CD14-positive monocyte (primary cell): ENCODE measurements around the gene EDEM1. TPM values are rescaled to one million over a fixed set of nuclear protein-coding genes. Genes with fewer than 3 reads are reported as not detected.
A peak's percentile ranks its signal among the peaks of the same experiment; 100 is the strongest.

Experiments used
- DNase-seq, 3 donors: peaks; one replicate each; pipeline ENCODE4 v3.0.0-alpha.2; 2011 to 2022
- H2AFZ ChIP-seq: 2 replicates; pipeline ENCODE4 v1.6.0; 2012; ENCODE audit warnings: mild to moderate bottlenecking, low read depth, low read length, inconsistent platforms; ENCODE audit not compliant: insufficient read depth, poor library complexity, severe bottlenecking
- H3K27ac ChIP-seq, 2 donors: 1 replicate in 1 of 2; 2 replicates in 1 of 2; pipeline ENCODE4 v1.5.1; 2012 to 2013; ENCODE audit warnings: low read length in 2 of 2, control low read depth in 1 of 2, inconsistent platforms in 1 of 2, low read depth in 1 of 2, mild to moderate bottlenecking in 1 of 2
- H3K27me3 ChIP-seq, 2 donors: one replicate each; pipeline versions ENCODE4 v1.6.0 to v1.6.1; 2011 to 2013; ENCODE audit warnings: low read length in 2 of 2; ENCODE audit not compliant: control insufficient read depth in 2 of 2, insufficient read depth in 2 of 2
- H3K36me3 ChIP-seq, 2 donors: replicated peaks in 1 of 2; 1 replicate in 1 of 2; 2 replicates in 1 of 2; pipeline versions ENCODE4 v1.5.1 to v1.6.1; 2012 to 2013; ENCODE audit warnings: low read length in 2 of 2, control low read depth in 1 of 2, inconsistent platforms in 1 of 2, mild to moderate bottlenecking in 1 of 2; ENCODE audit not compliant: insufficient read depth in 2 of 2, control insufficient read depth in 1 of 2
- H3K4me1 ChIP-seq, 2 donors: 1 replicate in 1 of 2; 2 replicates in 1 of 2; pipeline versions ENCODE4 v1.5.1 to v1.6.1; 2012 to 2013; ENCODE audit warnings: low read length in 2 of 2, control low read depth in 1 of 2, inconsistent platforms in 1 of 2, mild to moderate bottlenecking in 1 of 2, moderate library complexity in 1 of 2; ENCODE audit not compliant: insufficient read depth in 2 of 2, control insufficient read depth in 1 of 2
- H3K4me2 ChIP-seq: replicated peaks from 2 replicates; pipeline ENCODE3; 2012; ENCODE audit warnings: low read length, moderate library complexity, mild to moderate bottlenecking; ENCODE audit not compliant: poor library complexity, severe bottlenecking; ENCODE audit errors: extremely low read depth
- H3K4me3 ChIP-seq, 3 experiments: fragments of 200-600 bp in 1 of 3; sonication (generic) in 1 of 3; replicated peaks in 1 of 3; 1 replicate in 2 of 3; 2 replicates in 1 of 3; pipeline ENCODE4 v1.5.1; 2011 to 2013; ENCODE audit warnings: low read length in 3 of 3, mild to moderate bottlenecking in 3 of 3, control low read depth in 2 of 3, low read depth in 2 of 3, inconsistent platforms in 1 of 3, moderate library complexity in 1 of 3
- H3K79me2 ChIP-seq: 2 replicates; pipeline ENCODE4 v1.6.0; 2012; ENCODE audit warnings: mild to moderate bottlenecking, control low read depth, inconsistent platforms, low read length, moderate library complexity; ENCODE audit not compliant: insufficient read depth
- H3K9ac ChIP-seq: 2 replicates; pipeline ENCODE4 v1.6.0; 2017; ENCODE audit warnings: low read length, mild to moderate bottlenecking; ENCODE audit not compliant: insufficient read depth, poor library complexity, severe bottlenecking
- H3K9me3 ChIP-seq, 2 donors: replicated peaks in 1 of 2; 1 replicate in 1 of 2; 2 replicates in 1 of 2; pipeline versions ENCODE4 v1.5.1 to v1.6.1; 2012 to 2013; ENCODE audit warnings: low read length in 2 of 2, control low read depth in 1 of 2; ENCODE audit not compliant: control insufficient read depth in 1 of 2, insufficient read depth in 1 of 2
- H4K20me1 ChIP-seq: 2 replicates; pipeline ENCODE4 v1.6.0; 2012; ENCODE audit warnings: mild to moderate bottlenecking, low read length, control low read depth, moderate library complexity; ENCODE audit not compliant: insufficient read depth
- H3K27ac Mint-ChIP-seq, 7 donors: one replicate each; pipeline ENCODE4 v1.8.0; 2020; ENCODE audit warnings: mild to moderate bottlenecking in 7 of 7, mixed read lengths in 7 of 7, moderate library complexity in 6 of 7, inconsistent platforms in 2 of 7
- H3K27me3 Mint-ChIP-seq, 3 donors: one replicate each; pipeline ENCODE4 v1.8.0; 2021 to 2022; ENCODE audit warnings: low read depth in 3 of 3, mild to moderate bottlenecking in 3 of 3, mixed read lengths in 3 of 3, moderate library complexity in 3 of 3, inconsistent platforms in 1 of 3
- H3K36me3 Mint-ChIP-seq, 2 donors: one replicate each; pipeline ENCODE4 v1.8.0; 2020; ENCODE audit warnings: mixed read lengths in 2 of 2, inconsistent platforms in 1 of 2, mild to moderate bottlenecking in 1 of 2
- H3K4me1 Mint-ChIP-seq: one replicate; pipeline ENCODE4 v1.8.0; 2020; ENCODE audit warnings: mild to moderate bottlenecking, mixed read lengths
- H3K4me3 Mint-ChIP-seq, 2 donors: one replicate each; pipeline ENCODE4 v1.8.0; 2020; ENCODE audit warnings: mild to moderate bottlenecking in 2 of 2, mixed read lengths in 2 of 2, moderate library complexity in 1 of 2
- H3K9me3 Mint-ChIP-seq, 7 donors: one replicate each; pipeline ENCODE4 v1.8.0; 2020 to 2022; ENCODE audit warnings: mixed read lengths in 7 of 7, mild to moderate bottlenecking in 6 of 7, moderate library complexity in 6 of 7, inconsistent platforms in 2 of 7
- WGBS: methylation state at CpG from one replicate; pipeline ENCODE4 v1.1.5; 2013; ENCODE audit warnings: missing lambda C conversion rate; ENCODE audit not compliant: insufficient coverage; 5-methylcytosine and 5-hydroxymethylcytosine counted together
- intact Hi-C, 2 donors: fragments of 100-400 bp; cut with micrococcal nuclease; formaldehyde crosslinking; loops; one replicate each; pipeline versions ENCODE4 v1.15.0 to v1.15.1; 2023
- polyA minus RNA-seq: library from RNA; depleted of rRNA, polyadenylated mRNA; stranded (reverse); fragments of >200 nt; gene quantifications from 2 replicates; pipeline ENCODE4 v1.2.3, GENCODE V29; 2012
- polyA plus RNA-seq, 3 donors: library from polyadenylated mRNA; depleted of rRNA in 1 of 3; unstranded in 2 of 3; stranded (reverse) in 1 of 3; fragments of 300-500 nt in 2 of 3; fragments of >200 nt in 1 of 3; fragmentation: Illumina TruSeq in 2 of 3; gene quantifications; 1 replicate in 2 of 3; 2 replicates in 1 of 3; pipeline ENCODE4 v1.2.3, GENCODE V29; 2012 to 2021
- total RNA-seq, 12 experiments: library from RNA in 1 of 12; stranded (reverse) in 1 of 12; fragments of 120-200 nt in 1 of 12; gene quantifications; one replicate each; pipeline ENCODE4 v1.2.4 and lab custom pipeline; 2013 to 2026; ENCODE audit warnings: mixed read lengths in 6 of 12, inconsistent platforms in 1 of 12
- TF ChIP-seq, protein P1 (sequence below): fragments of 200-600 bp; IDR thresholded peaks from one replicate; pipeline ENCODE4 v1.8.0; 2022; ENCODE audit warnings: antibody characterized with exemption, mild to moderate bottlenecking

Gene EDEM1
- 12.8 TPM for total RNA-seq (2013)
- 10 to 100 TPM; 17.5 to 31.7 (median 23.7) TPM for polyA plus RNA-seq
- polyA minus RNA-seq = 33.8 and 52.6 TPM in 2 replicates
- total RNA-seq (lab: John Stamatoyannopoulos, UW) = 208 to 585 (median 344) reads per million in 11 experiments

DNA sequence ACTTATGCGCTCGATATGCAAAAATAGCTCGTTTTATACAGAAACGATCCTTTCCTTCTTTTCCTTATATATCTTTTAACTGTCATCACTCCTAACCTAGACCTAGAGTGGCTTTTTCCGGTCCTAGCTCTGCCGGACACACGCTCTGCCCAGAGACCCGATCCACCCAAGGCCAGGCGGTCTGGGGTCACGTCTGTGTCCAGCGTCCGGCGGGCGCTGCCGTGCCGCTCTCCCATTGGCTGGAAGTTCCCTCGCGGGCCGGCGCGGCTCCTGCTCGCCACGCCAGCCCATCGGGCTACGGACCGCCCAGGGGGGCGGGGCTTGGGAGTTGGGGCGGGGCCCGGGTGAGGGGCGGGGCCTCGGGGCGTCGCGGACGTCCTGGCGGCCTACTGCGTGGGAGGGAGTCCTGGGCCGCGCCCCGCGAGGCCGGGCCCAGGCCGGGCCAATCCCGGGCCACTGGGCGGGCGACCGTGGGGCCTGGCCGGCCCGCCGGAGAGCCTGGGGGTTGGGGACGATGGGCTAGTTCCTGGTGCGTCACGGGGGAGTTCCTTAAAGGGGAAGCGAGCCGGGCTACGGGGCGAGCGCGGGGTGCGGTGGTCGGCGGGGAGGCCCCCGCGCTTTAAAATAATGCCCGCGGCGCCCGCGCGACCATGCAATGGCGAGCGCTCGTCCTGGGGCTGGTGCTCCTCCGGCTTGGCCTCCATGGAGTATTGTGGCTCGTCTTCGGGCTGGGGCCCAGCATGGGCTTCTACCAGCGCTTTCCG, at the start of gene EDEM1:
Gene EDEM1, plus strand, starts transcription at position 552 of the 764 bp plus-strand sequence. Its CDS starts 99 bp downstream, at position 651.
- Histone ChIP-seq H3K4me1 (peaks cover 69 to 83% of the 10 kb centered on the region in 2 donors), H3K9me3 (no peaks in the 10 kb centered on the region), H3K36me3 (peaks cover 0 to 2% of the 10 kb centered on the region in 2 donors), H3K9ac (peak within 1 kb of the TSS; percentile 100), H3K79me2 (peaks cover 67% of the 10 kb centered on the region), H3K27ac (peak within 1 kb of the TSS; percentile 76 to 98), H3K4me3 (peak within 1 kb of the TSS; percentile 60 to 97 (median 91)), H3K4me2 (peak within 1 kb of the TSS; percentile 87), H4K20me1 (peaks cover 30% of the 10 kb centered on the region), H2AFZ (peak within 1 kb of the TSS; percentile 67), H3K27me3 (no peaks in the 10 kb centered on the region)
- WGBS = under 1% methylated on average over 75 of the region's 78 CpGs
- peak; percentile 95 to 97 (median 95) for DNase-seq
- Mint-ChIP-seq H3K4me1 (peaks cover 71% of the 10 kb centered on the region), H3K4me3 (peak within 1 kb of the TSS; percentile 95 to 99), H3K36me3 (peaks cover 5 to 17% of the 10 kb centered on the region in 2 donors), H3K9me3 (no peaks in the 10 kb centered on the region), H3K27ac (peak within 1 kb of the TSS; percentile 93 to 100 (median 99)), H3K27me3 (peaks cover 0 to 2% (median 0%) of the 10 kb centered on the region in 3 donors)
- intact Hi-C loops = loop anchor here (5.0 kb wide), 2 partner anchors 45 to 50 kb away; no protein-coding TSS in a partner anchor
- TF ChIP-seq, protein P1, sequence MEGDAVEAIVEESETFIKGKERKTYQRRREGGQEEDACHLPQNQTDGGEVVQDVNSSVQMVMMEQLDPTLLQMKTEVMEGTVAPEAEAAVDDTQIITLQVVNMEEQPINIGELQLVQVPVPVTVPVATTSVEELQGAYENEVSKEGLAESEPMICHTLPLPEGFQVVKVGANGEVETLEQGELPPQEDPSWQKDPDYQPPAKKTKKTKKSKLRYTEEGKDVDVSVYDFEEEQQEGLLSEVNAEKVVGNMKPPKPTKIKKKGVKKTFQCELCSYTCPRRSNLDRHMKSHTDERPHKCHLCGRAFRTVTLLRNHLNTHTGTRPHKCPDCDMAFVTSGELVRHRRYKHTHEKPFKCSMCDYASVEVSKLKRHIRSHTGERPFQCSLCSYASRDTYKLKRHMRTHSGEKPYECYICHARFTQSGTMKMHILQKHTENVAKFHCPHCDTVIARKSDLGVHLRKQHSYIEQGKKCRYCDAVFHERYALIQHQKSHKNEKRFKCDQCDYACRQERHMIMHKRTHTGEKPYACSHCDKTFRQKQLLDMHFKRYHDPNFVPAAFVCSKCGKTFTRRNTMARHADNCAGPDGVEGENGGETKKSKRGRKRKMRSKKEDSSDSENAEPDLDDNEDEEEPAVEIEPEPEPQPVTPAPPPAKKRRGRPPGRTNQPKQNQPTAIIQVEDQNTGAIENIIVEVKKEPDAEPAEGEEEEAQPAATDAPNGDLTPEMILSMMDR = no peak

DNA sequence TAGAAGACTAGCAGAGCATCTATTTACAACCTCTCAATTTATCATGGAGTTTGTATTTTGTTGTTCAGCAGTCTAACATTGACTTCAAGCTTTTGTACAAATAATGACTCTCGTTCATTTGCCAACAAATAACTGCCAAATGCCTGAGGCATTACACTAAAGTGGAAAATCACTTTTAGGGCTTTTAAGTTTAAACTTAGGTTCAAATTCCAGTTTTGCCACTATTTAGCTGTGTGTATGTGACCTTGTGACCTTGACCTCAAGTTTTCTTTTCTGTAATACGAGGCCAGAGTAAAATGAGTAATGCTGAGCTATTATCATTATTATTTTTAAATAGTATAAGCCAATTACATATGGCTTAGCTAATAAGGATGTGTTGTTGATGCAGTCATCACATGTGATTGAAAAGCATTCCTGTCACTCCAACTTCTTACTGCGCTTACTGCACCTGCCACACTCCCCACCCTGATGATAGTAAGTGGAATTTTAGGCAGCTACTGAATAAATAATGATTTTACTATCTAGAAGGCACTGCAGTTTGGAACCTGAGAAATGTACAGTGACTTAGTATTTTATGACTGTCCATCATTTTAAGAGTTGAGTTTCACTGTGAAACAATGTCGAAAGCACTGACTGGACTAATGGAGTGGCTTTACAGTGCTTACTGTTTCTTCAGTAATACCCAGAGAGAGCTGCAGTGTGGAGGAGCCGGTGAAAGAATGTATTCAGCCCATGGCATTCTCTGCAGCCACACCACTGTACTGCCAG, 49.1 kb upstream of the EDEM1 start:
- Histone ChIP-seq H3K9me3 (no peaks in the 10 kb centered on the region), H3K27ac (peak overlapping the region; percentile 55 to 94), H3K9ac (no peak overlapping the region), H3K4me2 (peak overlapping the region; percentile 6), H2AFZ (no peak overlapping the region), H3K36me3 (peaks cover 0 to 11% of the 10 kb centered on the region in 2 donors), H4K20me1 (peaks cover 96% of the 10 kb centered on the region), H3K79me2 (peaks cover 100% of the 10 kb centered on the region), H3K27me3 (no peaks in the 10 kb centered on the region), H3K4me3 (no peak overlapping the region), H3K4me1 (peaks cover 71 to 74% of the 10 kb centered on the region in 2 donors)
- DNase-seq = peak in 1 of 3 donors; percentile 30
- WGBS = no CpG with 5 or more reads among the region's 5 CpGs
- H3K27ac Mint-ChIP-seq = peak overlapping the region; percentile 93 to 98 (median 98)
- no peaks in the 10 kb centered on the region for H3K9me3 Mint-ChIP-seq
- peaks cover 13 to 27% of the 10 kb centered on the region in 2 donors for H3K36me3 Mint-ChIP-seq
- H3K4me1 Mint-ChIP-seq = peaks cover 76% of the 10 kb centered on the region
- intact Hi-C loops = loop anchor here in 1 of 2 donors (2.0 to 5.0 kb wide), 2 partner anchors 16 to 49 kb away; partner anchors contain the start of genes ARL8B and EDEM1
- TF ChIP-seq, protein P1 = no peak
- H3K4me3 Mint-ChIP-seq = no peak overlapping the region
- no peaks in the 10 kb centered on the region for H3K27me3 Mint-ChIP-seq
